NCI-H1436 treated with DMSO at 0.1 percent for 48 hours (cell line): ENCODE data around the gene ENAM.

Source experiments
- DNase-seq: peaks from one replicate; lab custom pipeline; 2025; lab: John Stamatoyannopoulos, UW

Gene ENAM, protein sequence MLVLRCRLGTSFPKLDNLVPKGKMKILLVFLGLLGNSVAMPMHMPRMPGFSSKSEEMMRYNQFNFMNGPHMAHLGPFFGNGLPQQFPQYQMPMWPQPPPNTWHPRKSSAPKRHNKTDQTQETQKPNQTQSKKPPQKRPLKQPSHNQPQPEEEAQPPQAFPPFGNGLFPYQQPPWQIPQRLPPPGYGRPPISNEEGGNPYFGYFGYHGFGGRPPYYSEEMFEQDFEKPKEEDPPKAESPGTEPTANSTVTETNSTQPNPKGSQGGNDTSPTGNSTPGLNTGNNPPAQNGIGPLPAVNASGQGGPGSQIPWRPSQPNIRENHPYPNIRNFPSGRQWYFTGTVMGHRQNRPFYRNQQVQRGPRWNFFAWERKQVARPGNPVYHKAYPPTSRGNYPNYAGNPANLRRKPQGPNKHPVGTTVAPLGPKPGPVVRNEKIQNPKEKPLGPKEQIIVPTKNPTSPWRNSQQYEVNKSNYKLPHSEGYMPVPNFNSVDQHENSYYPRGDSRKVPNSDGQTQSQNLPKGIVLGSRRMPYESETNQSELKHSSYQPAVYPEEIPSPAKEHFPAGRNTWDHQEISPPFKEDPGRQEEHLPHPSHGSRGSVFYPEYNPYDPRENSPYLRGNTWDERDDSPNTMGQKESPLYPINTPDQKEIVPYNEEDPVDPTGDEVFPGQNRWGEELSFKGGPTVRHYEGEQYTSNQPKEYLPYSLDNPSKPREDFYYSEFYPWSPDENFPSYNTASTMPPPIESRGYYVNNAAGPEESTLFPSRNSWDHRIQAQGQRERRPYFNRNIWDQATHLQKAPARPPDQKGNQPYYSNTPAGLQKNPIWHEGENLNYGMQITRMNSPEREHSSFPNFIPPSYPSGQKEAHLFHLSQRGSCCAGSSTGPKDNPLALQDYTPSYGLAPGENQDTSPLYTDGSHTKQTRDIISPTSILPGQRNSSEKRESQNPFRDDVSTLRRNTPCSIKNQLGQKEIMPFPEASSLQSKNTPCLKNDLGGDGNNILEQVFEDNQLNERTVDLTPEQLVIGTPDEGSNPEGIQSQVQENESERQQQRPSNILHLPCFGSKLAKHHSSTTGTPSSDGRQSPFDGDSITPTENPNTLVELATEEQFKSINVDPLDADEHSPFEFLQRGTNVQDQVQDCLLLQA

DNA sequence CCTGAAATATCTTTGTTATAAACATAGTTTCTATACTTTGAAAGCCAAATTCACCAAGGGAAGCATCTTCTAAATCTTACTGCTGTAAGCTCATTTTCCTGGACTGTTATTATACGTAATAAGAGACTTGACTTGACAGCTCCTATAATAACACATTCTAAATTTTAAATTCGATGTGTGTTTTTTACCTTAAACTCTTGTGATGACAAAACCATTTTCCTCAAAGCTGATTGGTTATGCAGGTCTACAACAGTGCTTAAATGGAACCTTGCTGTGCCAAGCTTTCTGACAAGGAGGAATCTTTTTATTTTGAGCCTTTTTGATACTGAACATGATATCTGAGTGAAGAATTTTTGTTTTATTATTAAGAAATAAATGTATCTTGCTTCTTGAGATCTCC, at the start of gene ENAM:
TSS of gene ENAM (plus strand) at position 301 of the 400 bp plus-strand sequence. CDS start 757 bp downstream, outside the sequence.
- no peak for DNase-seq

DNA sequence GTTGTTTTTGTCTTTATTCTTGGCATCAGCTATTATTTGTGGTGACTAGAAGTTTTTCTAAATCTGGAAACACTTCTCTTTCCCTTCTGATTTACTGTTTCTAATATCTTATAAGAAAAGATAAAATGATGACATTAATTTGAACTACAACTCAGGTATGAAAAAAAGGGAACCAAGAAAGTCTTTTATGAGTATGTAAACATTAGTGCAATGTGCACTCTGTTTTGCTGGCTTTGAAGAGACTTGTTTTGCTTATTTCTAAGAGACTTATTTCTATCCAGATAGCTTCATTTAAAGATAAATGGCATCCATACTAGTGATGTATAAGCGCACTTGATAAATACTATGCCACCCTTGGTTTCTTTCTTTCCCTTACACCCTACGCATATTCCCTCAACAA, 46.6 kb upstream of the ENAM start:
- no peak for DNase-seq

DNA sequence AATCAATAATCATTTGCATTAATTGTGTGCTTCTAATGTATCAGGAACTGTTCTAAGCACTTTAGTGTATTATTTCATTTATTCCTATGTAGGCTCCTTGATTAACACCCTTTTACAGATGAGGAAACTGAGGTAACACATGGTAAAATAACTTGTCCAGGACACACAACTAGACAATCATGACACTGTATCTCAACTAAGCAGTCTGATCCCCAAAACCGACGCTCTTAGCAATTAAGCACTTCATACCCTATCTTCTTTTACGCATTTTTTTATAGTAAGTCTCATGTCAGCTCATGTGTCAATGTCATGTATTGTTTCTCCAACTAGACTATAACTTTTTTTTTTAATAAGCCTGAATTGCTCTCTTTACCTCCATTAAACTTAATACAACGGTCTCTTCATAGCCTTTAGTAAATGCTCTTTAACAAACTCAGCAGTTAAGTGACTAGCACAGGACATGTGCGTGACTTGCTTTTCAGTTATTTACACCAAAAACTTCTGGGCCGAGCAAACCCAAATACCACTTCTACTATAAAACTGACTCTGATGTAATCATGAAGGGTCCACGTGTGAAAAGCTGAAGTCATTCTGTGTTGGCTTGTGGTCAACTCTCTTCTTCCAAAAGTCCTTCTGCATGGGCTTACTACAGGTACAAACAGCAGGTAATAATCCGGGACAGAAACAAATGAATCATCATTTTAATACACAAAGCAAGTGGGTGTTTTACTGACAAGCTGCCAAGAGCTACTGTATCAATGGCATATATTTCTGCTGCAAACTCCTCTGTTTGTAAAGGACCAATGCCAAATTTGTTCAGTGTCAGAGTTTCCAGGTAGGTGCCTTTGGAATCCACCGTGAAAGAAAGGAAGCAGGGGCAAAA, 44.4 kb upstream of the ENAM start:
- DNase-seq = no peak

DNA sequence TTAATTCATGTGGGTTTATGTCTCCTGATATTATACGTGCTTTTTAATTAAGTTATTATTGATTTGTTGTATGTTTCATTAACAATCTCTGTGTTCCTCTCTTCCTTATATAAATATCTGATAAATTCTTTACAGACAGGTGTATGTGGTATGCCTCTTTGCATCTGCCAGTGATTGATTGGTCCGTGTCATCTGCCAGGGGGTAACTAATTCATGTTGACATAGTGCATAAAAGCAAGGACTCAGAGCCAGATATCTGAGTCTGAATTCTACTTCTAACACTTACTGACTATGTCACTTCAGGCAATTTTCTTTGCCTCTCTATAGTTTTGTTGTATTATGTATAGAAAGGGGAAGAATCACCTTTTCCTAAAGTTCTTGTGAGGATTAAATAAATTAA, 41.7 kb upstream of the ENAM start:
- no peak for DNase-seq

DNA sequence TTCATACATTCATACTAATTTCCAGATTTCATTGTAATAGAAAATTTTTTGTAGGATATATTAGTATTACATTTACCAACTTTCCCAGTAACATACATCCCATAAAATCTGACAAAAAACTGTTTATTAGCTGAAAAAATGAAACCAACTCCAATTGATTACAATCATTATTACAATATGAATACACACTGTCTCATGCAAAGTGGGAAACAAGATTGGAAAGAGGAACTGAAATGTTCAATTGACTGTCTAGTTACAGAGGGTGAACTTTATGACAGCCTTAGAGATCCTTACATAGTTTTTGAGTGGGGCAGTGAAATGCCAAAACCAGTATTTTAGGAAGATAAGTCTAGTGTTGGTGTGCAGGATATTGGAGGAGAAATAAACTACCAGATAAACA, 38.8 kb upstream of the ENAM start:
- DNase-seq = no peak

DNA sequence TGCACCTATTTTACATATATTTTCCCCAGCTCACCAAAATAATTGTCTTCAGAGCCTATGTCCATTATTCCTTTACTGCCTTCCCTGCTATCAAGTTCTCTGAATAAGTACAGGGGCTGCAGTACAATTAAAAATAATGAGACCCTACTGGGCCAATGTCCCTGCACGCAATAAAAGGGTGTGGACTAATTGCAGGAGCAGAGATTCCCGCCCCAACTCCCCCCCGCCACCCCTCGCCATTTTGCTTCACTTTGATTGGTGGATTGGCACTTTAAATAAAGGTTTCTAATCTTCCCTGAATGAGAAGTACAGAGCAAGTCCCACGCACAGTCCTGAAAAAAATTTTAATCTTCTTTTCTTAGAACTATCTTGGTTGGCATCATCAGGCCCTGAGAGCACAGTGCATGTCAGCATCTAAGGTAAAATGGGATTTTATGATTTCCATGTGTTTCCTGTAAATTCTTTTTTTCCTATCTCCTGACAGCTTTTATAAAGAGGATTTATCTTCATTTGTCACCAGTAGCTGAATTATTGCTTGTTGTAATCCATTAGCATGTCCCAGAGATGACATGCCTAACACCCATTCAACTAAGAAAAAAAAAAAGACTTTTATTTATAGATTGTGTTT, 36.5 kb upstream of the ENAM start, which contains the start of gene AMBN:
TSS of gene AMBN (plus strand) at position 302 of the 628 bp plus-strand sequence. CDS start at position 405, 103 bp downstream.
- DNase-seq = no peak

DNA sequence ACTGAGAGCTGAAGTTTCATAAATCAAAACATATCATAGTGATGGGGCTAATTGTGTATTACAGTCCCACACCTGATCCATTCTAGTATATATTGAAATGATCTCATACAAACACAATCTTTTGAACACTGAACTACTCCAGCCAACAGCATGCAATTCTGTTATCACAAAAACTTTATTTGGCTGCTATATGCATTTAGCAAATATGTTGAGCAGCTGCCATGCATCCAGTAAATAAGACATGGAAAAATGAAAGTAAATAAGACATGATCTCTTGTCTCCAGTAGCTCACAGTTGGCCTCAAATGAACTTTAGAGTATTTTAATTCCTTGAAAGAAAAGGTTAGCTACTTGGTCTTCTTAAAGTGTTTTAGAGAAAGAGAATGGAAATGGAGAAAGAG, 34.3 kb upstream of the ENAM start:
- DNase-seq = no peak

DNA sequence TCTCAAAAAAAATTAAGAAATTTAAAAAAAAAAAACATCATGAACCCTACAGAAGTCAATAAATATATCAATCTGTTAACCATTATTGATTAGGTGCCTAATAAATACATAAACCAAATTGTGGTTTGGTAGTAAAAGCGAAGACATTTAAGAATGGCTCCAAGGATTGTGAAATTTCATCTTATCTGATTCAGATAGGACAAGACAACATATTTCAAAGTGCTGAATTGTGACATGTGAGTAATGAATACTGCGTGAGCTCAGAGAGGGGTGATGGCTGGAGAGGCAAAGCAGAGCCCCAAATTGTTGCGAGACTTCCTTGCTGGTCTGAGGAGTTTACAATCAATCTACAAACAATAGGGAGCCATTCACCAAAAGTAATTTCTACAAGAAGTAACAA, 28.2 kb upstream of the ENAM start:
- no peak for DNase-seq

DNA sequence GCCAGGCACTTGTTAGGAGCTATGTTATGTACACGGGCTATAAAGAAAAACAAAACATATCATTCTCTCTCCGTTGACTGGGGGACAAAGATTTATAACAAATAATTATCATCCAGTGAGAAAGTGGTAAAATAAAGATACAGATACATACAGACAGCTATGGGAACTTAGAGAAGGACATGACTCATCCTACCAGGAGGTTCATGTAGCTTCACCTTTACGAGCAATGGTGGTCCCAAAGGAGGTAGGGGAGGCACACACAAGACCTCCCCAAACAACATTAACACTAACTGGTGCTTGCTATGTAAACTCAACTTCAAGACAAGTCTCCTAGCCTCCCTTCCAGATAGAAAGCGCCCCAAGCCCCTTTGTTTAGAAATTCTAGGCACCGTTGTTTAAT, 27.6 kb upstream of the ENAM start:
- no peak for DNase-seq

DNA sequence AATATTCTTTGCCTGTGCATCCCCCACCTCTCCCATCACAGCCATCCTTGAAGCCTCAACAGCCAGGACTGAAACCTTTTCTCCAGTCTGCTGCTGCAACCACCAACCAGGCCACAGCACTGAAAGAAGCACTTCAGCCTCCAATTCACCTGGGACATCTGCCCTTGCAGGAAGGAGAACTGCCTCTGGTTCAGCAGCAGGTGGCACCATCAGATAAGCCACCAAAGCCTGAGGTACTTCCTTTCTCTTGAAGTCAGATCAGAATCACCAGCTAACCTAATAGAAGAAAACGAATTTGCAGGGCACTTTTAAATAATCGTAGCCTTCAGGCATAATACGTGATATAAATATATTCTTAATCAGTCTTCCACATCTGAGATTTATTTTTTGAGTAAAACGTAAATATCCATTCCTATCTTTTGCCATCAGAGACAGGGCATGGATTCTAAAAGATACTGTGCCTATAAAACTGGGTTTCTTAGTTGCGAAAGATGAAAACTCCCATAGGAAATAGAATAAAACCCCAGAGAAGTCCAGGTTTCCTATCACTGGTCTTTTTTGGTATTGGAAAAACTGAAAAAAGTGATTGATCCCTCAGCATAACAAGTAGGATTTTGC, 27.0 kb upstream of the ENAM start:
- DNase-seq = peak; percentile 29

DNA sequence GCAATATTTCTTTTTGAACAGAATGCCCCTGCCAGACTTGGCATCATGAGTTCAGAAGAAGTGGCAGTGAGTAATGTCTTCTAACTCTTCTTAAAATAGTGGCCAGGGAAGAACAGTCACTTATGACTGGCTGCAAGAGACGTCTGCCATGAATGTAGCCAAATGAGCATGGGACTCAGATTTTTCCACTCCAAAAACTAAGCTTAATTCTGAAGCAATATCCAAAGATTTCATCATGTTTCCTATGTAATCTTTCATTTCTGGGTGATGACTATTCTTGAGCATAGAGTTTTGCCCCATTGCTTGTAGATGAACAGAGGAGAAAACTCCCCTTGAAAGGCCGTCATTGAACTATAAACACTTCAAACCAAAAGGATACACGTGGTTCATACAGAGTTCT, 24.7 kb upstream of the ENAM start:
- DNase-seq = no peak

DNA sequence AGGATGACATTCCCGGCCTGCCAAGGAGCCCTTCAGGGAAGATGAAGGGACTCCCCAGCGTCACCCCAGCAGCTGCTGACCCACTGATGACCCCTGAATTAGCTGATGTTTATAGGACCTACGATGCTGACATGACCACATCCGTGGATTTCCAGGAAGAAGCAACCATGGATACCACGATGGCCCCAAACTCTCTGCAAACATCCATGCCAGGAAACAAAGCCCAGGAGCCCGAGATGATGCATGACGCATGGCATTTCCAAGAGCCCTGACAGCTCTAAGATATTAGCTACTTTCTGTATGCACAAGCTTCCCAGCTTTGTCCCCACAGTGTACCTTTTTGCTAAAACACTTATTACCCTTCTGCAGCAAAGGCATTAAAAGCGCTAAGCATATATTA, 22.1 kb upstream of the ENAM start:
- no peak for DNase-seq

DNA sequence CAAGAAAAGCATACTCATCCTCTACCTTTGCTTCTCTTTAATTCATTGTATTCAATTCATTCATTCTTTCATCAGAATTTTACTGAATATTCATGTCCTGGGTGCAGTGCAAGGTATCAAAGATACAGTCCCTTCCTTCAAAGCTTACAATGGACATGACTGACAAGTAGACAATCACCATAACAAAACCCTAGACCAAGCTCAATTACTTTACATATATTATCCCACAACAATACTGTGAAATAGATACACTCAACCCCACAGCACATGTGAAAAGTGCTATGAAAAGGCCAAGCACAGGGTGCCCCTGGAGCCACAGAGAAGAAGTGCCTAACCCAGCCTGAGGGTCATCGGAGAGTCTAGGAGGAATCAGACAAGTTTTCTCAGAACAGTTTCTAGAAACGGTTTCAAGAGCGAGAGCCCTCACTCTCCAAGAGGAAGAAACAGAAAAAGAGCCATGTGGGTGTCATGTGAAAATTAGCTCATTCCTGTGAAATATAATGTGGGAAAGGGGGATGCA, 21.1 kb upstream of the ENAM start:
- DNase-seq = no peak

DNA sequence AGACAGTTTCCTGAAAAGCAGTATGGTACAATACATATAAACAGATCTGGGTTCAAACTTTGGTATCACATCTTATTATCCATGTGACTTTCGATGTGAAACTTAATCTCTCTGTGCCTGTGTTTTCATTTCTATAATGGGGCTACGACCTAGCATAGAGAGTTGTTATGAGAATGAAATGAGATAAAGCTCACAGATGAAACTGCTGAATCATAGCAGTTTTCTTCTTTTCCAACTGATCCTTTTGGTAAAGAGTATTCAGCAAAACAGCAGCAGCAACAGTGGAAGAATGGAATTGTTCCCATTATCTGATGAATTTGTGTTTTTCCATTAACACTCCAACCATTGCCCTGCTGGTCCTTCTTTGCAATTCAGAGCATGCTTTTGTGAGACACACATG, 20.2 kb upstream of the ENAM start:
- no peak for DNase-seq

DNA sequence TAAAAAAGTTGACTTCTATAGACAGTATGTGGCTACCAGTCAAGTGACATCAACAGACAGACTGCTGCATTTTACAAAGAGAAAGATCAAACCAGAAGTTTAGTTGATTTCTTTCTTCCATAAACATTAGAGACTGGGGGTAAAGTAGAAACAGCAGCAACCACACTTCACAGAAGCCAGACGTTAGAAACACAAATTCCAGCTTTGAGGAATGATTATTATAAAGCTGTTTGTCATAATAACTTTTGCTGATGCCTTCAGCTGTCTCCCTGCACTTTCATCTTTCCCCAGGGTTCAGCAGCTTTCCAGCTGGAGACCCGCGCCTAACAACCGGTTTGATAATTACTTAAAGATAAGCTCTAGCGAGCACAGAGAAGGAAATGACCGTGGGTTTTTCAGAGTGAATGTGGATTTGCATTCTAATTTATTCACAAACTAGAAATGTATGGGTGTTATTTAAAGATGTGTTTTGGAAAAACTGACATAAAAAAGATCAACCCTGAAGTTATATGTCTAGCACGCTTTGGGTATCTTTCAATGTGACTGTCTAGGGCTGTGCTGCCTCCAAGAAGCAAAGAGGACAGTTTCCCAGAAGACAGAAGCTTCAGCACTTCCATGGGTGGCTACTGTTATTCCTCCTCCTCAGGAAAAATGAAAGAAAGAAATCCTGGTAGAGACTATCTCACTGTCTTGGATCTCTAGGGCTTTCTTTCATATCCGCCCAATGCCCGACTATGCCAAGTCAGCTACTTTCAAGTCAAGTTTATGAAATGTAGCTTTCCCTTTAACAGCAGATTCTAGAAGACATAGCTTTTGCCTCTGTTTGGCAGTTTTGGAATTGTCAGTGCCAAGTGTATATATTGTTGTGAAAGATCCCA, 15.0 kb upstream of the ENAM start:
- DNase-seq = no peak

DNA sequence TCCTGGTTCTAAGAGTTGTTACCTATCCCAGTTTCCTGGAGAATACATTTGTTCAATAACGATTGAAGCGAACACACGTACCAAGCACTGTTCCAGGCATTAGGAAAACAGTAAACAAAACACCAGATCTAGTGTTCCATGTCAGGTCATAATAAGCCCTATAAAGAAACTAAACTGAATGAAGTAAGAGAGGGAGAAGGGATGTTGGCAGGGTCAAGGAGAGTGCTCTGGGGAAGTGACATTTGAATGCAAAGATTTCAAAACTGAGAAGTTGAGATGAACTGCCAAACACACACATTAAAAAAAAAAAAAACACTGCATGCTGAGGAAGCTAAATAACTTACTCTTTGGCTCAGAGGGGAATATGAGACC, 14.4 kb upstream of the ENAM start:
- DNase-seq = no peak

DNA sequence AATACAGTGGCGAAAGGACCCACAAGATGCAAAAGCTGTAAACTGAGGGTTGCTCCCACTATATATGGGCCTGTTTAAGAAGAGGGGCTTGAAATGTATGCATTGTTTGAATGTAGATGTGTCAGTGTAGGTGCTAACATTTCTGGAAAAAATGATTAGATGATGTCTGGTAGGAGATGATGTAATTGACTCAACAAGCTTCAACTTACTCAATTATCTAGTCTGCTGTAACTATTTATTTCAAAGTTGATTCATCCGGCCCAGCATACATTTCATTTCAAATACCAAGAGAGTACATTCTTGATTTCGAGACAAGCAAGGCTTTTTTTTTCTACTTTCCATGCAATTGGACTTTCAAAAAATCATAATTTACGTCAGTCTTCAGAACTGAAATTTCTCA, 9.3 kb upstream of the ENAM start:
- no peak for DNase-seq

DNA sequence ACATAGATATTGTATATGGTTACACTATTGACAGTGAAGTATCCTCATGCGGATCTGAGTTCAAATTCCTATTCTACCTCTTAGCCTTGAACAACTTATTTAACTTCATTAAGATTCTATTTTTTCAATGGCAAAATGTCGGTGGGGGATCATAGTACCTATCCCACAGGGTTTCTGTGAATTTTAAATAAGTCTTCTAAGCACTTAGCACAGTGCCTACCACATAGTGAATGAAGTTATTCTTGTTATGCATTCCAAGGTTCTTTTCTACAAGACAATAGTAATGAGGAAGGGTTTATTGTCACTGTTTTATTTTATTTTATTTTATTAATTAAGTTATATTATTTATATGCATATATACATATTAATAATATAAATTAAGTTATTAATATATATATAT, 8.8 kb upstream of the ENAM start:
- DNase-seq = no peak

DNA sequence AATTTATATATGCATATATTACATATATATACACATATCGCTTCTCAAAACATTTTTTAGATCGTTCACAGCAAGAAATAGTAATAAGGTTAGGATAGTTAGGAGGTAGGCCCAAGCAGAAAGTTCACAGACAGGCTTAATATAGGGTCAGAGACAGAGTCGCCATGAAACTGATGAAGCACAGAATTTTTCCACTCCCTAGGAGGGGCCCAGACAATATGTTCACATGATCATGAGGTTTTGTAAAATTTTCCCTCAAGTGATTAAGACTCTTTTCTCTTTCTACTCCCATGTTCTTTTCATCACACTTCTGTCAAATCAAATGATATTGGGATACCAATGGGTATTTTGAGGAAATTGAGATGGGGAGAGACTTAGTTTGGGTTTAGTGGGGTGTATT, 5.2 kb upstream of the ENAM start:
- no peak for DNase-seq
